ENCODE data around the gene OXTR. TPM values are rescaled to one million over a fixed set of nuclear protein-coding genes. Genes with fewer than 3 reads are reported as not detected.

OXTR gene
- total and polyA plus RNA-seq, 4 donors, result 0.49 to 3.5 (median 1.9) TPM

- Histone ChIP-seq H3K4me3 (no peak overlapping the region), H3K9ac (ENCODE audit: insufficient read depth in 1 of 2, low read length in 2 of 2) (no peak overlapping the region), H3K4me1 (ENCODE audit: control insufficient read depth in 5 of 5, insufficient read depth in 5 of 5, low read length in 5 of 5) (peaks cover 0 to 26% (median 3%) of the 10 kb centered on the region in 5 donors), H3K27ac (ENCODE audit: low read depth in 1 of 2, low read length in 1 of 2) (no peak overlapping the region), H3K36me3 (ENCODE audit: control insufficient read depth in 4 of 4, insufficient read depth in 4 of 4, low read length in 4 of 4) (no peaks in the 10 kb centered on the region), H3K9me3 (ENCODE audit: control insufficient read depth in 4 of 4, insufficient read depth in 3 of 4, low read length in 3 of 4) (no peaks in the 10 kb centered on the region), H3K27me3 (ENCODE audit: control insufficient read depth in 3 of 3, insufficient read depth in 3 of 3, low read length in 2 of 3) (peaks cover 15 to 48% (median 34%) of the 10 kb centered on the region in 3 donors)
- ATAC-seq (ENCODE audit: insufficient read depth, low FRiP score), result no peak
- WGBS, 2 donors, result 85 to 88% methylated on average over 2 of the region's 2 CpGs
- no peak for DNase-seq
- no peak for TF ChIP-seq CTCF (IDR thresholded peaks at IDR 0.05; ENCODE audit: control extremely low read depth, extremely low read depth)
Observed at GRCh38 chr3:8766148-8766547, 3.3 kb downstream of the OXTR start.

GRCh38 chr3:8765528-8765927 is 3.9 kb downstream of the OXTR start:
- H3K4me1 ChIP-seq (ENCODE audit: control insufficient read depth in 5 of 5, insufficient read depth in 5 of 5, low read length in 5 of 5), result peaks cover 0 to 26% (median 3%) of the 10 kb centered on the region in 5 donors
- no peak overlapping the region for H3K27ac ChIP-seq (ENCODE audit: low read depth in 1 of 2, low read length in 1 of 2)
- WGBS, 2 donors, result 54 to 70% methylated on average over 4 of the region's 4 CpGs
- no peaks in the 10 kb centered on the region for H3K36me3 ChIP-seq (ENCODE audit: control insufficient read depth in 4 of 4, insufficient read depth in 4 of 4, low read length in 4 of 4)
- TF ChIP-seq CTCF (IDR thresholded peaks at IDR 0.05; ENCODE audit: control extremely low read depth, extremely low read depth), result no peak
- no peak overlapping the region for H3K9ac ChIP-seq (ENCODE audit: insufficient read depth in 1 of 2, low read length in 2 of 2)
- peaks cover 15 to 43% (median 30%) of the 10 kb centered on the region in 3 donors for H3K27me3 ChIP-seq (ENCODE audit: control insufficient read depth in 3 of 3, insufficient read depth in 3 of 3, low read length in 2 of 3)
- H3K4me3 ChIP-seq, result no peak overlapping the region
- DNase-seq (no peak), ATAC-seq (ENCODE audit: insufficient read depth, low FRiP score) (no peak)
- H3K9me3 ChIP-seq (ENCODE audit: control insufficient read depth in 4 of 4, insufficient read depth in 3 of 4, low read length in 3 of 4), result no peaks in the 10 kb centered on the region

- no peak for ATAC-seq (ENCODE audit: insufficient read depth, low FRiP score)
- no peak overlapping the region for H3K27ac ChIP-seq (ENCODE audit: low read depth in 1 of 2, low read length in 1 of 2)
- no peaks in the 10 kb centered on the region for H3K9me3 ChIP-seq (ENCODE audit: control insufficient read depth in 4 of 4, insufficient read depth in 3 of 4, low read length in 3 of 4)
- H3K4me1 ChIP-seq (ENCODE audit: control insufficient read depth in 5 of 5, insufficient read depth in 5 of 5, low read length in 5 of 5), result peaks cover 0 to 25% (median 3%) of the 10 kb centered on the region in 5 donors
- DNase-seq, result no peak
- WGBS, 2 donors, result 91 to 94% methylated on average over 6 of the region's 6 CpGs
- H3K27me3 ChIP-seq (ENCODE audit: control insufficient read depth in 3 of 3, insufficient read depth in 3 of 3, low read length in 2 of 3), result peaks cover 15 to 34% (median 23%) of the 10 kb centered on the region in 3 donors
- H3K36me3 ChIP-seq (ENCODE audit: control insufficient read depth in 4 of 4, insufficient read depth in 4 of 4, low read length in 4 of 4), result no peaks in the 10 kb centered on the region
- H3K4me3 ChIP-seq, result no peak overlapping the region
- no peak for TF ChIP-seq CTCF (IDR thresholded peaks at IDR 0.05; ENCODE audit: control extremely low read depth, extremely low read depth)
- H3K9ac ChIP-seq (ENCODE audit: insufficient read depth in 1 of 2, low read length in 2 of 2), result no peak overlapping the region
Observed at GRCh38 chr3:8764528-8764927, 4.9 kb downstream of the OXTR start.

Data from lung (tissue), 12 donors.